ENCODE results near the gene DEPDC5. TPM values are rescaled to one million over a fixed set of nuclear protein-coding genes. Genes with fewer than 3 reads are reported as not detected.

DEPDC5 gene
- total RNA-seq, 1 donor from 2014 or later: 13.6 TPM

DNA sequence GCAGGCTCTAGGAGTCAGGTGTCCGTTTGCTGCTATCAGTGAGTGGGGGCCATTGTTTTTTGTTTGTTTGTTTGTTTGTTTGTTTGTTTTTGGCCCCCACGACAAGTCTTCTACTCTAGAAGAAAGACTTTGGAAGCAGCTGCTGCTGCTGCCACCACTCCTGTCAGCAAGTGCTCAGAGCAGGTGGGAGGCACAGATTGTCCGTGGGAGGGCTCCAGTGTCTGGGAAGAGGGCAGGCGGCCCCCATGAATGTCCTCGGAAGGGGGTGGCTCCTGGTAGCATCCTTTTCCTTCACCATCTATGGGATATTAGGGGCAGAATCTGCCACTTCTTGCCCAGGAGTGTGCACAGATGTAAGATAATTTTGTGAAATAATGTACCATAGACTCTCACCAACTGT lies 152.8 kb downstream of the DEPDC5 start:
- Histone ChIP-seq H3K27me3 (ENCODE audit: control insufficient read depth, insufficient read depth, low read length) (no peaks in the 10 kb centered on the region), H3K4me3 (ENCODE audit: low read depth, low read length) (no peak overlapping the region), H3K36me3 (ENCODE audit: control insufficient read depth, insufficient read depth, low read length) (no peaks in the 10 kb centered on the region)
- no peak for DNase-seq (ENCODE audit: low read depth)
- TF ChIP-seq, protein P1, sequence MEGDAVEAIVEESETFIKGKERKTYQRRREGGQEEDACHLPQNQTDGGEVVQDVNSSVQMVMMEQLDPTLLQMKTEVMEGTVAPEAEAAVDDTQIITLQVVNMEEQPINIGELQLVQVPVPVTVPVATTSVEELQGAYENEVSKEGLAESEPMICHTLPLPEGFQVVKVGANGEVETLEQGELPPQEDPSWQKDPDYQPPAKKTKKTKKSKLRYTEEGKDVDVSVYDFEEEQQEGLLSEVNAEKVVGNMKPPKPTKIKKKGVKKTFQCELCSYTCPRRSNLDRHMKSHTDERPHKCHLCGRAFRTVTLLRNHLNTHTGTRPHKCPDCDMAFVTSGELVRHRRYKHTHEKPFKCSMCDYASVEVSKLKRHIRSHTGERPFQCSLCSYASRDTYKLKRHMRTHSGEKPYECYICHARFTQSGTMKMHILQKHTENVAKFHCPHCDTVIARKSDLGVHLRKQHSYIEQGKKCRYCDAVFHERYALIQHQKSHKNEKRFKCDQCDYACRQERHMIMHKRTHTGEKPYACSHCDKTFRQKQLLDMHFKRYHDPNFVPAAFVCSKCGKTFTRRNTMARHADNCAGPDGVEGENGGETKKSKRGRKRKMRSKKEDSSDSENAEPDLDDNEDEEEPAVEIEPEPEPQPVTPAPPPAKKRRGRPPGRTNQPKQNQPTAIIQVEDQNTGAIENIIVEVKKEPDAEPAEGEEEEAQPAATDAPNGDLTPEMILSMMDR (IDR thresholded peaks at IDR 0.05; ENCODE audit: insufficient read depth, low read length, poor library complexity, severe bottlenecking): no peak

DNA sequence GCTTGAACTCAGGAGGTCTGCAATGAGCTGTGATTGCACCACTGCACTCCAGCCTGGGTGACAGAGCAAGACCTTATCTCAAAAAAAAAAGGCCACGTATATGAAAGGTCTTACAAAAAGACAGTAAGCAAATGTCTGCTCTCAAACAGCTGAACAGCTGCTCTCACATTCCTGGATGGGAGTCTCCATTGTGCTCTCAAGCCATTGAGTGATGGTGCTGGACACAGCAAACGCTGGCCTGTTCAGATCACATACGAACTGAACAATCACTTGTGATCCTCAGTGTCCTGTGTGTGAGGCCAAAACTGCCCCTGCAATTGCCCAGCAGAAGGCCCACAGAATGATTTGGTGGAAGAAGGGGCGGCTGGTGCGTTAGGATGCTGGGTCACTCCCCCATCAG lies 156.2 kb downstream of the DEPDC5 start:
- Histone ChIP-seq H3K27me3 (ENCODE audit: control insufficient read depth, insufficient read depth, low read length) (no peaks in the 10 kb centered on the region), H3K4me3 (ENCODE audit: low read depth, low read length) (no peak overlapping the region), H3K36me3 (ENCODE audit: control insufficient read depth, insufficient read depth, low read length) (no peaks in the 10 kb centered on the region)
- TF ChIP-seq, protein P1 (IDR thresholded peaks at IDR 0.05; ENCODE audit: insufficient read depth, low read length, poor library complexity, severe bottlenecking): no peak
- DNase-seq (ENCODE audit: low read depth): no peak

DNA sequence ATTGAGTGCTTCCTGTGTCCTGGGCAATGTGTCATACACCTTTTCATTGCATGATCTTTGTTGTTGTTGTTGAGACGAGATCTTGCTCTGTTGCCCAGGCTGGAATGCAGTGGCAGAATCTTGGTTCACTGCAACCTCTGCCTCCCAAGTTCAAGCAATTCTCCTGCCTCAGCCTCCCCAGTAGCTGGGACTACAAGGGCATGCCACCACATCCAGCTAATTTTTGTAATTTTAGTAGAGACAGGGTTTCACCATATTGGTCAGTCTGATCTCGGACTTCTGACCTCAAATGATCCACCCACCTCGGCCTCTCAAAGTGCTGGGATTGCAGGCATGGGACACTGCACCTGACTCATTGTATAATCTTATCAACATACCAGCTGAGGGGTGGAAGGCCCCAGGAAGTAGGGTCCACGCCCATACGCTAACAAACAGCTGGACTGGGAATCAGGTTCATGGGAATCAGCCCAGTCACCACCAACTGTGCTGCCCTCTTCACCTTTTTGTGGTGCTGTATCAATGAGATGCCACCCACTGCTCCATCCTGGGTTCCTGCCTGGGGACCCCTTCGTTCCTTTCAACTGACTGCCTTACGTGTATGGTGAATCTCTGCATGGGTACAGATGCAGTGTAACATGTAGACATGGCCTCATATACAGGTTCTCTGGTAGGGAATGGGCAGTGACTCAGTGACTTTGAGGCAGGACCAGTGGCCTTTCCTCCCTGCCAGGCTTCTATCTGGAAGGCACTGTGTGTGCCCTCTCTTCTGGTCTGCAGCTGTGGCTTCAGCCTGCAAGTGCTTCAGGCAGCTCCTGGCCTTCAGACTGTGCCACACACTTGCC lies 158.0 kb downstream of the DEPDC5 start:
- Histone ChIP-seq H3K4me3 (ENCODE audit: low read depth, low read length) (no peak overlapping the region), H3K36me3 (ENCODE audit: control insufficient read depth, insufficient read depth, low read length) (no peaks in the 10 kb centered on the region), H3K27me3 (ENCODE audit: control insufficient read depth, insufficient read depth, low read length) (no peaks in the 10 kb centered on the region)
- TF ChIP-seq, protein P1 (IDR thresholded peaks at IDR 0.05; ENCODE audit: insufficient read depth, low read length, poor library complexity, severe bottlenecking): no peak
- DNase-seq (ENCODE audit: low read depth): no peak

DNA sequence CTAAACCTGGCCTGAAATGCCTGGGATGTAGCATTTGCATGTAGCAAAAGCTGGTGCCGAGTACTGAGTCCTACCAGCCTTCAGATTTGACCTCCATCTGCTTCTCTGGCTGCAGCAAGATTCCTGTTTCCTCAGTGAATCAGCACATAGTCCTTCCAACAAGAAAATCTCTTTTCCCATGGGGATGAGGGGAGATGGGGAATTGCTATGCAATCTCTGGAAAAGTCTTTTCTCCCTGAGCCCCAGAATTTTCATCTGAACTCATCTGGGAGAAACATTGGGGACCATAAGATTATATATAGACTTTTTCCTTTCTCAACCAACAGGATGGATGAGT lies 158.6 kb downstream of the DEPDC5 start:
- Histone ChIP-seq H3K36me3 (ENCODE audit: control insufficient read depth, insufficient read depth, low read length) (no peaks in the 10 kb centered on the region), H3K4me3 (ENCODE audit: low read depth, low read length) (no peak overlapping the region), H3K27me3 (ENCODE audit: control insufficient read depth, insufficient read depth, low read length) (no peaks in the 10 kb centered on the region)
- DNase-seq (ENCODE audit: low read depth): no peak
- TF ChIP-seq, protein P1 (IDR thresholded peaks at IDR 0.05; ENCODE audit: insufficient read depth, low read length, poor library complexity, severe bottlenecking): no peak

DNA sequence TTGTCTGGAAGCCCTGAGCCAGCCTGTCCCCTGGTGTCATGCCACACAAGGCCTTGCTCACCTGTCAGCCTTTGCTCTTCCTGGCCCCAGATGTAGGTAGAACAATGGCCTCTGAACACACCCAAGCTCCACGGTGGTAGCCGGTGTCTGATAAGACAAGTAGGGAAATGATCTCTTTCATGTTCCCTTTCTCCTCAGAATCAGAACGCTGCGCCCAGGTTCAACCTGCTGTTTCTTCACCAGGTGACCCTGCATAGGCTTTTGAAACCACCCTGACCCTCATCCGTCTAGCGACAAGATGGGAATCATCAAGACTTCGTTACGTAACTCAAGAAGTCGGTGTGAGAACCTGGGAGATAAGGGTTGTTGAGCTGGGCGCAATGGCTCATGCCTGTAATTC lies 161.8 kb downstream of the DEPDC5 start:
- TF ChIP-seq, protein P1 (IDR thresholded peaks at IDR 0.05; ENCODE audit: insufficient read depth, low read length, poor library complexity, severe bottlenecking): no peak
- DNase-seq (ENCODE audit: low read depth): no peak
- Histone ChIP-seq H3K27me3 (ENCODE audit: control insufficient read depth, insufficient read depth, low read length) (no peaks in the 10 kb centered on the region), H3K36me3 (ENCODE audit: control insufficient read depth, insufficient read depth, low read length) (no peaks in the 10 kb centered on the region), H3K4me3 (ENCODE audit: low read depth, low read length) (no peak overlapping the region)

Data from kidney epithelial cell (primary cell).